H9 (cell line): ENCODE results near the gene MRPL40. TPM values are rescaled to one million over a fixed set of nuclear protein-coding genes. Genes with fewer than 3 reads are reported as not detected.

ENCODE experiments used
- DNase-seq: peaks from one replicate; pipeline ENCODE4 v3.0.0-alpha.2; 2017
- H2AFZ ChIP-seq: one replicate; pipeline ENCODE4 v1.6.1; 2013; ENCODE audit warnings: mild to moderate bottlenecking, low read length, control low read depth, moderate library complexity
- H2AK5ac ChIP-seq: 2 replicates; pipeline ENCODE4 v1.6.1; 2013; ENCODE audit warnings: low read length, control low read depth, mixed read lengths; ENCODE audit not compliant: insufficient read length
- H2BK120ac ChIP-seq: one replicate; pipeline ENCODE4 v1.6.1; 2013; ENCODE audit warnings: low read depth, mild to moderate bottlenecking, low read length, control low read depth, inconsistent platforms; ENCODE audit not compliant: poor library complexity, severe bottlenecking
- H2BK12ac ChIP-seq: 2 replicates; pipeline ENCODE4 v1.6.1; 2013; ENCODE audit warnings: low read length, control low read depth, mixed read lengths, low read depth; ENCODE audit not compliant: insufficient read length
- H2BK15ac ChIP-seq: 2 replicates; pipeline ENCODE4 v1.6.1; 2013; ENCODE audit warnings: low read depth, low read length, control low read depth
- H2BK20ac ChIP-seq: one replicate; pipeline ENCODE4 v1.6.1; 2013; ENCODE audit warnings: low read depth, mild to moderate bottlenecking, low read length, control low read depth, inconsistent platforms; ENCODE audit not compliant: poor library complexity, severe bottlenecking
- H2BK5ac ChIP-seq: 2 replicates; pipeline ENCODE4 v1.6.1; 2013; ENCODE audit warnings: low read length, control low read depth, mixed read lengths; ENCODE audit not compliant: insufficient read length
- H3K14ac ChIP-seq: 2 replicates; pipeline ENCODE4 v1.6.1; 2013; ENCODE audit warnings: low read length, control low read depth; ENCODE audit not compliant: insufficient read depth
- H3K18ac ChIP-seq: 2 replicates; pipeline ENCODE4 v1.6.1; 2013; ENCODE audit warnings: low read depth, mild to moderate bottlenecking, mixed read lengths, low read length, control low read depth; ENCODE audit not compliant: insufficient read length
- H3K23ac ChIP-seq: 2 replicates; pipeline ENCODE4 v1.6.1; 2013; ENCODE audit warnings: low read length, control low read depth, mixed read lengths, low read depth; ENCODE audit not compliant: insufficient read length
- H3K23me2 ChIP-seq: 2 replicates; pipeline ENCODE4 v1.6.1; 2013; ENCODE audit warnings: low read depth, mild to moderate bottlenecking, mixed read lengths, low read length, control low read depth; ENCODE audit not compliant: insufficient read length, poor library complexity, severe bottlenecking
- H3K27ac ChIP-seq: 2 replicates; pipeline ENCODE4 v1.5.1; 2013; ENCODE audit warnings: low read length, control low read depth, mixed read lengths, low read depth; ENCODE audit not compliant: insufficient read length
- H3K27me3 ChIP-seq: 2 replicates; pipeline ENCODE4 v1.6.1; 2013; ENCODE audit warnings: low read length, control low read depth, inconsistent platforms; ENCODE audit not compliant: insufficient read depth
- H3K4ac ChIP-seq: 2 replicates; pipeline ENCODE4 v1.6.1; 2013; ENCODE audit warnings: low read depth, mild to moderate bottlenecking, control low read depth, inconsistent platforms, low read length, moderate library complexity
- H3K4me1 ChIP-seq: 2 replicates; pipeline ENCODE4 v1.6.1; 2013; ENCODE audit warnings: low read length, control low read depth, inconsistent platforms; ENCODE audit not compliant: insufficient read depth
- H3K4me2 ChIP-seq: 2 replicates; pipeline ENCODE4 v1.6.1; 2013; ENCODE audit warnings: low read length, control low read depth, mixed read lengths; ENCODE audit not compliant: insufficient read length, insufficient read depth
- H3K56ac ChIP-seq: 2 replicates; pipeline ENCODE4 v1.6.1; 2013; ENCODE audit warnings: low read depth, mild to moderate bottlenecking, mixed read lengths, low read length, control low read depth; ENCODE audit not compliant: insufficient read length
- H3K79me1 ChIP-seq: 2 replicates; pipeline ENCODE4 v1.6.1; 2013; ENCODE audit warnings: low read depth, mild to moderate bottlenecking, moderate library complexity, low read length, control low read depth, inconsistent platforms; ENCODE audit not compliant: insufficient read depth, poor library complexity, severe bottlenecking
- H3K79me2 ChIP-seq: 2 replicates; pipeline ENCODE4 v1.6.1; 2013; ENCODE audit warnings: low read length, control low read depth, inconsistent platforms; ENCODE audit not compliant: insufficient read depth
- H3K9ac ChIP-seq: 2 replicates; pipeline ENCODE4 v1.6.1; 2013; ENCODE audit warnings: low read length, control low read depth, mixed read lengths; ENCODE audit not compliant: insufficient read length; ENCODE audit errors: extremely low read depth
- H3K9me3 ChIP-seq: one replicate; pipeline ENCODE4 v1.6.1; 2013; ENCODE audit warnings: low read depth, low read length, inconsistent platforms; ENCODE audit not compliant: control insufficient read depth
- H3T11ph ChIP-seq: one replicate; pipeline ENCODE4 v1.6.1; 2013; ENCODE audit warnings: mild to moderate bottlenecking, low read length, control low read depth, inconsistent platforms
- H4K20me1 ChIP-seq: one replicate; pipeline ENCODE4 v1.6.1; 2013; ENCODE audit not compliant: control insufficient read depth, insufficient read length, insufficient read depth
- H4K5ac ChIP-seq: 2 replicates; pipeline ENCODE4 v1.6.1; 2013; ENCODE audit warnings: low read depth, mild to moderate bottlenecking, mixed read lengths, low read length, control low read depth; ENCODE audit not compliant: insufficient read length
- H4K8ac ChIP-seq: replicated peaks from 2 replicates; pipeline ENCODE4 v1.6.1; 2013; ENCODE audit warnings: low read length, control low read depth, mixed read lengths, low read depth; ENCODE audit not compliant: insufficient read length
- H4K91ac ChIP-seq: 2 replicates; pipeline ENCODE4 v1.6.1; 2013; ENCODE audit warnings: low read depth, mild to moderate bottlenecking, moderate library complexity, mixed read lengths, low read length, control low read depth; ENCODE audit not compliant: insufficient read length
- H3K27ac Mint-ChIP-seq, 3 experiments: 2 replicates in 2 of 3; 3 replicates in 1 of 3; pipeline ENCODE4 v1.8.0; 2020 to 2021; ENCODE audit warnings: mixed read lengths in 3 of 3, mild to moderate bottlenecking in 1 of 3, moderate library complexity in 1 of 3
- H3K27me3 Mint-ChIP-seq: 2 replicates; pipeline ENCODE4 v1.8.0; 2021; ENCODE audit warnings: low read depth, mild to moderate bottlenecking, moderate library complexity, mixed read lengths
- H3K36me3 Mint-ChIP-seq, 3 experiments: 2 replicates in 2 of 3; 3 replicates in 1 of 3; pipeline ENCODE4 v1.8.0; 2020 to 2021; ENCODE audit warnings: low read depth in 3 of 3, mixed read lengths in 3 of 3; ENCODE audit not compliant: insufficient read depth in 1 of 3
- H3K4me1 Mint-ChIP-seq, 2 experiments: 2 replicates each; pipeline ENCODE4 v1.8.0; 2020; ENCODE audit warnings: mixed read lengths in 2 of 2
- H3K4me3 Mint-ChIP-seq, 2 experiments: 2 replicates in 1 of 2; 3 replicates in 1 of 2; pipeline ENCODE4 v1.8.0; 2020 to 2021; ENCODE audit warnings: mild to moderate bottlenecking in 2 of 2, mixed read lengths in 2 of 2, moderate library complexity in 1 of 2
- H3K9me3 Mint-ChIP-seq, 2 experiments: 2 replicates in 1 of 2; 3 replicates in 1 of 2; pipeline ENCODE4 v1.8.0; 2020; ENCODE audit warnings: mild to moderate bottlenecking in 2 of 2, mixed read lengths in 2 of 2, moderate library complexity in 1 of 2
- whole genome bisulfite sequencing: extraction: QIAGEN DNeasy Blood & Tissue Kit; methylation state at CpG from one replicate; pipeline ENCODE4 v1.1.7; 2013; ENCODE audit warnings: missing lambda C conversion rate, low lambda C conversion rate, mixed read lengths; ENCODE audit not compliant: insufficient read length; ENCODE audit errors: extremely low coverage; 5-methylcytosine and 5-hydroxymethylcytosine counted together
- total RNA-seq: library from RNA; stranded (reverse); gene quantifications from 2 replicates; pipeline ENCODE4 v1.2.1, GENCODE V29; 2021
- TF ChIP-seq, protein P1 (sequence below): fragments of 200-600 bp; sonication (generic); conservative IDR thresholded peaks from 3 replicates; pipeline ENCODE4 v1.8.0; 2021; ENCODE audit warnings: antibody characterized with exemption, mild to moderate bottlenecking

The MRPL40 gene
- total RNA-seq, 1 experiment from 2014 or later, result 15.2 TPM

DNA sequence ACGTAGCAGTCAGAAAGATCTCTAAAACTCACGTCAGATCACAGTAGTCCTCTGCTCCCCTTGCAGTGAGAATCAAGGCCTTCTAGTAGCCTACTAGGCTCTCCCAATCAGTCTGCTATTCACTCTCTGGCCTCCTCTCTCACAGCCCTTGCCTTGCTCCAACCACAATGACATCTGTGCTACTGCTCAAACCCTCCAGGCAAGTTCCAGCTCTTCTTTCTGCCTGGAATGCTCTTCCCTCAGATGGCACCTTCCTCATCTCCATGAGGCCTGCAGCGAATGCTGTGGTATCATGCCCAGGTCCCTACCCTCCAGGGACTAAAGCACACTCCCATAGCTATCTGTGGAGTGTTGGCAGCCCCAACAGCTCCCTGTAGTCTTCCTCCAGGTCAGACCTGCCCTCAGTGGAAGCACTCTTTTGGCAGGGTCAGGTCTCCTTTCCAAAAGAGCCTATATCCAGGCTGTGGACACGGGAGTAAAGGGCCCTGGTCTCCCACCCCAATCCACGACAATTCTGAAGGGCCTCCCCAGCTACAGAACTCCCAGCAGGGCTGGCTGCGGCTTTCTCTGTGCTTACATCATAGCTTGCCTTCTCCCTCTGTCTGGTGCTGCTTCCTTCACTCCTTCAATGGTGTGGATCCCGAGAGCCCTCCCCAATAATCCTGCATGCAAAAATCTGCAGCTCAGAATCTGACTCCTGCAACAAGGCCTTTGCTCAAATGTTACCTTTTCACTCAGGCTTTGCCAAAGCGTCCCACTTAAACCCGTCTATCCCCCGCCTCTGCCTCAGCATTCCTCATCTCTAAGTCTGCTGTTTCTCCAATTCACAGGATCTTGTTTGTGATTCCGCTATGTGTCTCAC, 9.7 kb upstream of the MRPL40 start:
- Histone ChIP-seq H3K79me2 (peaks cover 46% of the 10 kb centered on the region; the same call in 1 of the 2 replicates), H2BK120ac (no peak overlapping the region), H2AK5ac (no peak overlapping the region), H3K4me1 (peaks cover 4% of the 10 kb centered on the region; the same call in 1 of the 2 replicates), H3K4me2 (no peak overlapping the region), H3K79me1 (peaks cover 26% of the 10 kb centered on the region), H3K9me3 (no peaks in the 10 kb centered on the region), H2BK5ac (no peak overlapping the region), H3K23me2 (no peaks in the 10 kb centered on the region), H3K56ac (no peak overlapping the region), H2BK20ac (no peak overlapping the region), H3K4ac (no peak overlapping the region), H3K18ac (no peak overlapping the region), H4K20me1 (no peaks in the 10 kb centered on the region), H2BK12ac (no peak overlapping the region), H4K5ac (no peak overlapping the region), H4K8ac (no peak overlapping the region), H3K27ac (no peak overlapping the region), H3K9ac (no peak overlapping the region), H3K23ac (no peak overlapping the region), H4K91ac (no peak overlapping the region), H2AFZ (no peak overlapping the region), H3K14ac (no peak overlapping the region; the same call in 1 of the 2 replicates), H3K27me3 (no peaks in the 10 kb centered on the region), H2BK15ac (no peak overlapping the region), H3T11ph (no peak overlapping the region)
- WGBS, result no CpG with 5 or more reads among the region's 11 CpGs
- Mint-ChIP-seq H3K27me3 (no peaks in the 10 kb centered on the region), H3K9me3 (no peaks in the 10 kb centered on the region; a peak in 1 of 5 replicates), H3K4me3 (peak overlapping the region in 1 of 2 experiments; percentile 6; a peak in 2 of 5 replicates), H3K4me1 (peaks cover 29 to 31% of the 10 kb centered on the region in 2 experiments), H3K27ac (peak overlapping the region; percentile 41 to 82 (median 57); a peak in 6 of 7 replicates), H3K36me3 (peaks cover 4 to 7% (median 5%) of the 10 kb centered on the region in 3 experiments; a peak in 5 of 7 replicates)
- DNase-seq, result no peak
- TF ChIP-seq, protein P1, sequence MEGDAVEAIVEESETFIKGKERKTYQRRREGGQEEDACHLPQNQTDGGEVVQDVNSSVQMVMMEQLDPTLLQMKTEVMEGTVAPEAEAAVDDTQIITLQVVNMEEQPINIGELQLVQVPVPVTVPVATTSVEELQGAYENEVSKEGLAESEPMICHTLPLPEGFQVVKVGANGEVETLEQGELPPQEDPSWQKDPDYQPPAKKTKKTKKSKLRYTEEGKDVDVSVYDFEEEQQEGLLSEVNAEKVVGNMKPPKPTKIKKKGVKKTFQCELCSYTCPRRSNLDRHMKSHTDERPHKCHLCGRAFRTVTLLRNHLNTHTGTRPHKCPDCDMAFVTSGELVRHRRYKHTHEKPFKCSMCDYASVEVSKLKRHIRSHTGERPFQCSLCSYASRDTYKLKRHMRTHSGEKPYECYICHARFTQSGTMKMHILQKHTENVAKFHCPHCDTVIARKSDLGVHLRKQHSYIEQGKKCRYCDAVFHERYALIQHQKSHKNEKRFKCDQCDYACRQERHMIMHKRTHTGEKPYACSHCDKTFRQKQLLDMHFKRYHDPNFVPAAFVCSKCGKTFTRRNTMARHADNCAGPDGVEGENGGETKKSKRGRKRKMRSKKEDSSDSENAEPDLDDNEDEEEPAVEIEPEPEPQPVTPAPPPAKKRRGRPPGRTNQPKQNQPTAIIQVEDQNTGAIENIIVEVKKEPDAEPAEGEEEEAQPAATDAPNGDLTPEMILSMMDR, result no peak
